GM12874 (cell line): ENCODE results near the gene TEAD1.

Source experiments
- CTCF ChIP-seq: IDR thresholded peaks from 2 replicates; pipeline ENCODE4 v1.5.1; 2011; ENCODE audit warnings: low read depth, mild to moderate bottlenecking, control low read depth, low read length, moderate library complexity; ENCODE audit not compliant: insufficient read depth

TEAD1 gene

GRCh38 chr11:12864316-12865156 is 190.3 kb downstream of the TEAD1 start:
- TF ChIP-seq CTCF: no peak

- TF ChIP-seq CTCF: no peak
Measured at GRCh38 chr11:12865863-12866595, 191.8 kb downstream of the TEAD1 start.

GRCh38 chr11:12867531-12867930 is 193.3 kb downstream of the TEAD1 start:
- no peak for TF ChIP-seq CTCF

- no peak for TF ChIP-seq CTCF
Measured at GRCh38 chr11:12868315-12869073, 194.3 kb downstream of the TEAD1 start.

- TF ChIP-seq CTCF: no peak
Measured at GRCh38 chr11:12871241-12871640, 197.0 kb downstream of the TEAD1 start.

- no peak for TF ChIP-seq CTCF
Measured at GRCh38 chr11:12871788-12872321, 197.6 kb downstream of the TEAD1 start.

GRCh38 chr11:12876340-12876739 is 202.1 kb downstream of the TEAD1 start:
- no peak for TF ChIP-seq CTCF
